CMK (cell line): ENCODE measurements around the gene DNAAF8.

Experiments used
- DNase-seq: peaks from one replicate; pipeline ENCODE4 v3.0.0-alpha.2; 2010; ENCODE audit warnings: low read depth

Gene DNAAF8

GRCh38 chr16:4752351-4753100, 18.2 kb downstream of the DNAAF8 start:
- no peak for DNase-seq

- no peak for DNase-seq
Measured at GRCh38 chr16:4753227-4753626, 18.9 kb downstream of the DNAAF8 start.

- no peak for DNase-seq
Measured at GRCh38 chr16:4754865-4755264, 20.5 kb downstream of the DNAAF8 start.

DNA sequence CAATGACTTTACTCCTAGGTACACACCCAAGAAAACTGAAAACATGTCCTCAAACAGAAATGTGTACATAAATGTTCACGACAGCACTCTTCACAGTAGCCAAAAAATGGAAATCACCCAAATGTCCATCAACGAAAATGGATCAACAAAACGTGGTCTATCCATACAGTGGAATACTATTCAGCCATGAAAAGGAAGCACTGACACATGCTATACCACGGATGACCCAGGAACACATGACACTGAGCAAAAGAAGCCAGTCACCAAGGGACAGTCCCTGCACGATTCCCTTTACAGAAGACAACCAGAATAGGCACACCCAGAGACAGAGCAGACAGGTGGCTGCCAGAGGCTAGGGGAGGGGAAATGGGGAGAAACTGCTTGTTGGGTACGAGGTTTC, 21.4 kb downstream of the DNAAF8 start:
- DNase-seq: no peak

GRCh38 chr16:4760221-4760910, 26.0 kb downstream of the DNAAF8 start:
- DNase-seq: no peak

DNA sequence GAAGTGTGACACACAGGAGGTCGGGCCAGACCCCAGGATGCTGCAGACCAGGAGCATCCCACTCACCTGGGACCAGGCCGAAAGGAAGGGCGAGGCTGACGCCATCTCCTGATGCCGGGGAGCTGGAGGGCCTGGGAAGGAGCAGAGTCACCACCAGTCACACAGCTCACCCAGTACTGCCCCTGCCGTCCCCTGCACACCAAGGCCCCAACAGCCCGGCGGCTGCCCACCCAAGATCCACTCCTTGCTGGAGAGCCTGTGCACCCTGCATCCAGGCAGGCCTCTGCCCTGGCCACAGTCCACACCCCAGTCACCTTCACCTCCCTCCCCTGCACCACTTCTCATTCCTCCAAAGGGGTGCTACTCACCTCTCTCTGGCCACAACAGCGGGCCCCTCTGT, 27.9 kb downstream of the DNAAF8 start:
- DNase-seq: no peak

GRCh38 chr16:4763791-4764190, 29.5 kb downstream of the DNAAF8 start:
- DNase-seq: no peak

DNA sequence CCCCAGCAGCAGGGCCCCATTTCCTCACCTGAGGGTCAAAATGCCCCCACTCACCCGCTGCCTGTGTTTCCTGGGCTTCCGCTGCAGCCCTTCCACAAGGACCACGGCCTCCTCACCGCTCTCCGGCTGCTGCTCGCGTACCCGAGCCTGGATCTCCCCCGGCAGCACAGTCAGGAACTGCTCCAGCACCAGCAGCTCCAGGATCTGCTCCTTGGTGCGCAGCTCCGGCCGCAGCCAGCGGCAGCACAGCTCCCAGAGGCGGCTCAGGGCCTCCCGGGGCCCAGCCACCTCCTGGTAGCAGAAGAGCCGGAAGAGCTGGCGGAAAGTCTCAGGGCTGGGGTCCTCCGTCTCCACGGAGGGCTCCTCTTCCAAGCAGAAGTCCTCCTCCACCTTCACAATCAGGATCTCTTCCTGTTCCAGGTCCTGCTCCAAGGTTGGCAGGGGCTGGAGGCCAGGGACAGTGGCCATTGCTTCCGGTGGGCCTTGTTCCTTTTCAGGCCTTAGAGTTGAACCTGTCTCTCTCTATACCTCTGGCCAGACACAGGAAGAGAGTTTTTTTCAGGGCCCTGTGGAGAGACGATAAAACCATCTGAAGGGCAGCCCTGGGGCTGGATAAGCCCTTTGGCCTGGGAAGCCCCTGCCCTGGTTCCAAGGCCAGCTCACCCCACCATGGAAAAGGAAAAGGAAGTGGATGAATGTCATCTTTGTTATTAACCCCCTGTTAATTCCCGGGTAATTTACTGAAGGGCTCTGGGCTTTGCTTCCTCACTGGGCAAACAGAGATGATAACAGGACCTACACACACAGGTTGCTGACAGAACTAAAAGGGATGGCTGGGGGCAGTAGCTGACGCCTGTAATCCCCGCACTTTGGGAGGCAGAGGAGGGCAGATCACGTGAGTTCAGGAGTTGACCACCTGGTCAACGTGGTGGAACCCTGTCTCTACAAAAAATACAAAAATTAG, 31.5 kb downstream of the DNAAF8 start:
- no peak for DNase-seq

DNA sequence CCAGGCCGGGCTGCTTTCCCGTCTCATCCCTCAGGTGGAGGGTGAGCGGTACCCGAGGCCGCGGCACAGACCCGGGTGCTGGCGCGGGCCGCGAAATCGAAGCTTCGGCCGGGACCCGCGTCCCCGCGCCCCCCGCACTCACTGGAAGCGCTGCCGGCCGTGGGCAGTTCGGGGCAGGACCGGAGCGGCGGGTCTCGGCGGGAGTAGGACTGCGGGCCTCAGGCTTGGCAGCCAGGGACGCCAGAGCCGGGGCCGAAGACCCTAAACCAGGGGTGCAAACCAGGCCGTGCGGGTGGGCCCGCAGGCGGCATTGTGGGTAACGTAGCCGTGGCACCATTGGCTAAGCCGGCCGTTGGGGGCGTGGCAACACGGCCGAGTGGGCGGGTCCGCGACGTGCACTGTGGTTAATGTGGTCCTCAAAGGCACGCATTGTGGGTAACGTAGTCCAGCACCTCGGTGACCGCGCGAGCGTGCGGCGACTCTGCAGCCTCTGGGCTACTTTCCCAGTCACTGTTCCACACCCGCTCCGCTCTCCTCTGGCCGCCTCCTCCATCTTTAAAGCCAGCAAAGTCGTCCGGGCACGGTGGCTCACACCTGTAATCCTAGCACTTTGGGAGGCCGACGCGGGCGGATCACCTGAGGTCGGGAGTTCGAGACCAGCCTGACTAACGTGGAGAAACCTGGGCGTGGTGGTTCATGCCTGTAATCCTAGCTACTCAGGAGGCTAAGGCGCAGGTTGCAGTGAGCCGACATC, 32.7 kb downstream of the DNAAF8 start, which contains the start of gene ZNF500:
TSS of gene ZNF500 (minus strand) at position 288 of the 754 bp plus-strand sequence. CDS start 1,184 bp downstream, outside the sequence.
- peak; percentile 94 for DNase-seq

GRCh38 chr16:4767872-4768548, 33.7 kb downstream of the DNAAF8 start:
- DNase-seq: no peak

GRCh38 chr16:4768549-4769305, 34.4 kb downstream of the DNAAF8 start:
- peak; percentile 71 for DNase-seq

- no peak for DNase-seq
Measured at GRCh38 chr16:4769306-4769638, 34.9 kb downstream of the DNAAF8 start.

GRCh38 chr16:4771646-4772045, 37.3 kb downstream of the DNAAF8 start:
- DNase-seq: no peak

DNA sequence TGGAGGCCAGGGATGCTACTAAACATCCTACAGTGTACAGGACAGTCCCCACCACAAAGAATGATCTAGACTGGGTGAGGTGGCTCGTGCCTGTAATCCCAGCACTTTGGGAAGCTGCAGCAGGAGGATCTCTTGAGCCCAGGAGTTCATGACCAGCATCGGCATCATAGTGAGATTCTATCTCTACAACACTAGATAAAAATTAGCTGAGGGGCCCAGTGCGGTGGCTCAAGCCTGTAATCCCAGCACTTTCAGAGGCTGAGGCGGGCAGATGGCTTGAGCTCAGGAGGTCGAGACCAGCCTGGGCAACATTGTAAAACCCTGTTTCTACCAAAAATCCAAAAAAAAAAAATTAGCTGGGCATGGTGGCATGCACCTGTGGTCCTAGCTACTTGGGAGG, 38.0 kb downstream of the DNAAF8 start:
- no peak for DNase-seq

- DNase-seq: no peak
Measured at GRCh38 chr16:4775005-4775404, 40.7 kb downstream of the DNAAF8 start.

- DNase-seq: no peak
Measured at GRCh38 chr16:4776141-4776705, 41.9 kb downstream of the DNAAF8 start.

DNA sequence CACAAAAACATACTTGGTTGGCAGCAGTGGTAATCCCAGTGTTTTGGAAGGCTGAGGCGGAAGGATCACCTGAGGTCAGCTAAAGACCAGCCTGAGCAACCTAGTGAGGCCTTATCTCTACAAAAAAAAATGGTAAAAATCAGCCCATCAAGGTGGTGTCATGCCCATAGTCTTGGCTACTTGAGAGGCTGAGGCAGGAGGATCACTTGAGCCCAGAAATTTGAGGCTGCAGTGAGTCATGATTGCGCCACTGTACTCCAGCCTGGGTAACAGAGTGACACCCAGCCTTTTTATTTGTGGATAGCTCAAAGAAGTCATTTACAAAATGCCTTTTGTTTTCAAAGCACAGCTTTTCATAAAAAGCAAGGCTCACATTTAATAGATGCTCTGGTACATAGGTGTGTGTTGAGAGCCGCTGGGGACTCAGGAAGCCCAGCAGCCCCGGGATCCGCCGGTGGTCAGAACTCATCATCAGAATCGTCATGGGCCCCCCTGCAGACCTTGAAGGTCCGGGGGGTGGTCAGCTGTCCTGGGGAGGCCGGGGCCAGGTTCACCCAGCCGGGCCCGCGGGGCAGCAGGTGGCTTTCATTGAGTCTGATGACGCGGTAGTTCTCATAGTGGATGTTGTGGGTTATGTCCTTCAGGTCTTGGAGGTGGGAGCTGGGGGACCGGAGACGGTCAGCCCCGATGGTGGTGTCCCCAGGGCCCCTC, 43.2 kb downstream of the DNAAF8 start:
- no peak for DNase-seq

- DNase-seq: no peak
Measured at GRCh38 chr16:4778050-4778392, 43.7 kb downstream of the DNAAF8 start.

- DNase-seq: no peak
Measured at GRCh38 chr16:4780235-4780634, 45.9 kb downstream of the DNAAF8 start.
